GM12865 (cell line): ENCODE results near the gene DHRS12.

ENCODE experiments used
- DNase-seq: peaks from one replicate; pipeline ENCODE4 v3.0.0; 2010; ENCODE audit warnings: low read depth
- H3K4me3 ChIP-seq: 2 replicates; pipeline ENCODE4 v1.5.1; 2011; ENCODE audit warnings: mild to moderate bottlenecking, low read depth, low read length, control low read depth
- TF ChIP-seq, protein P1 (sequence below): IDR thresholded peaks from 2 replicates; pipeline ENCODE4 v1.5.1; 2011; ENCODE audit warnings: low read length, control low read depth, low read depth, inconsistent platforms; ENCODE audit not compliant: insufficient read depth; ENCODE audit errors: missing control alignments

Gene DHRS12

DNA sequence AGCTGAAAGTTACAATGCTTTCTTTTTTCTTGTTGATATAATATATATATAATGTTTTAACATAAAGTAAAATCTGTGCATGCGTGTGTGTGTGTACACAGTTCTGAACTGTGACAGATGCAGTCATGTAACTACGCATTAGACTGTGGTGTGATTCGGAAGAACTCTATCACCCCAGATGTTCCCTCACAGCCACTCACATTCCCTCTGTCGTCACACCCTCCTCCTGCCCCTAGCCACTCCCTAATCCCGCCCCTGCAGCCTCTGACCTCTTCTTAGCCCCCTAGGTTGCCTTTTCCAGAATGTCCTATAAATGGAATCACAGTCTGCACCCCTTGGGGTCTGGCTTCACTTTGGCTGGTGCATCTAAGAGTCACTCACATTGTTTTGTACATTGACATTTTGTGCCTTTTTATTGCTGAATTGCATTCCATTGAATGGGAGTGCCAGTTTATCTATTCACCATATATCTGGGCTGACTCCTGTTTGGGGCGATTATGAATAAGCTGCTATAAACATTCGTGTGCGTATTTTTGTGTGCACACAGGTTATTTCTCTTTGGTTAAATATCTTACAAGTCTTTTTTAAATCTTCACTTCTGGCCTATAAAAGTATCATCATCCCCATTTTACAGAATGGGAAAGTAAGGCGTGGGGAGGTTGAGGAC is 20.4 kb downstream of the DHRS12 start:
- DNase-seq = no peak
- TF ChIP-seq, protein P1, sequence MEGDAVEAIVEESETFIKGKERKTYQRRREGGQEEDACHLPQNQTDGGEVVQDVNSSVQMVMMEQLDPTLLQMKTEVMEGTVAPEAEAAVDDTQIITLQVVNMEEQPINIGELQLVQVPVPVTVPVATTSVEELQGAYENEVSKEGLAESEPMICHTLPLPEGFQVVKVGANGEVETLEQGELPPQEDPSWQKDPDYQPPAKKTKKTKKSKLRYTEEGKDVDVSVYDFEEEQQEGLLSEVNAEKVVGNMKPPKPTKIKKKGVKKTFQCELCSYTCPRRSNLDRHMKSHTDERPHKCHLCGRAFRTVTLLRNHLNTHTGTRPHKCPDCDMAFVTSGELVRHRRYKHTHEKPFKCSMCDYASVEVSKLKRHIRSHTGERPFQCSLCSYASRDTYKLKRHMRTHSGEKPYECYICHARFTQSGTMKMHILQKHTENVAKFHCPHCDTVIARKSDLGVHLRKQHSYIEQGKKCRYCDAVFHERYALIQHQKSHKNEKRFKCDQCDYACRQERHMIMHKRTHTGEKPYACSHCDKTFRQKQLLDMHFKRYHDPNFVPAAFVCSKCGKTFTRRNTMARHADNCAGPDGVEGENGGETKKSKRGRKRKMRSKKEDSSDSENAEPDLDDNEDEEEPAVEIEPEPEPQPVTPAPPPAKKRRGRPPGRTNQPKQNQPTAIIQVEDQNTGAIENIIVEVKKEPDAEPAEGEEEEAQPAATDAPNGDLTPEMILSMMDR = no peak
- no peak overlapping the region for H3K4me3 ChIP-seq

DNA sequence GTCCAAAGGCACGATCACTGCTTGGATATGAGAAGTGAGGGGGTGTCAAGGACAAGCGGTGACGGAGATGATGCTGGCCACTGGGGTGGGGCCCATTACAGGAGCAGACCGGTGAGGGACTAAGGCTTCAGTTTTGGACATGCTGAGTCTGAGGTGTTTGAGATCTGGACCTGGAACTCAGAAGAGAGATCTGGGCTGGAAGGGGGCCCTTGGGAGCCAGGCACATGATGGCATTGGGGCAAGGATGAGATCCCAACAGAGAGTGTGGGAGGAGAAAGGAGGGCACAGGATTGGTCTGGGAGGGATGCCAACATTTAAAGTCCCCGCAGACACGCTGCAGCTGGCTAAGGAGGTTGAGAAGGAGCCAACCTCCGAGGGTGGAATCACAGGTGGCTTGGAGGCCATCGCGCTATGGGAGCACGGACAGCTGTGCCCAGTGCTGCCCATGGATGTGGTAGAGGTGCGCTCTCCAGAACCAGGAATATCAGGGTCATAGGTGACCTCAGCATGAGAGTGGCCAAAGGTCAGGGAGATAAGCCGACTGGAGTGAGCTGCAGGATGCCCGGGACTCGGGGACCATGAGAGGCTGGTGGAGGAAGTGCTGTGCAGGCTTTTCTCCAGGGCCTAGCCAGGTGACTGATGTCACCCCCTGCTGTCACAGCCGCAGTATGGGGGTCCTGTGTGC is 21.8 kb downstream of the DHRS12 start:
- TF ChIP-seq, protein P1 = no peak
- no peak for DNase-seq

GRCh38 chr13:51781246-51782022 is 22.5 kb downstream of the DHRS12 start:
- TF ChIP-seq, protein P1 = peak; percentile 29
- DNase-seq = peak; percentile 45
- no peak overlapping the region for H3K4me3 ChIP-seq

More for the DNA sequence above, 21.8 kb downstream of the DHRS12 start:
- H3K4me3 ChIP-seq = no peak overlapping the region

DNA sequence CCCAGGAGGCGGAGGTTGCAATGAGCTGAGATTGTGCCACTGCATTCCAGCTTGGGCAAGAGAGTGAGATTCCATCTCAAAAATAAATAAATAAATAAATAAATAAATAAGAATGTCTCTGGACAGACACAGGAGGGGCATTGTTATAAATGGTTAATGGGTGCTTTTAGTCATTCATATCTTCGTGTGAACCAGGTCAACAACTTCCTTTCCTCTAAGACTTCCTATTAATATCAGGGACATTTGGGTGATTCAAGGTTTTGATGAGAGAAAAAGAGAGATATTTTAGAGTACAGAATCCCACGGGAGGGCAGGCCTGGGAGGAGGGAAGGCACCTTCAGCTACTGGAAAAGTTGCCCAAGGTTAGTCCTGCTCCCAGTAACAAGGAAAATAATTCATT is 23.9 kb downstream of the DHRS12 start:
- DNase-seq = no peak
- TF ChIP-seq, protein P1 = no peak
- H3K4me3 ChIP-seq = no peak overlapping the region

DNA sequence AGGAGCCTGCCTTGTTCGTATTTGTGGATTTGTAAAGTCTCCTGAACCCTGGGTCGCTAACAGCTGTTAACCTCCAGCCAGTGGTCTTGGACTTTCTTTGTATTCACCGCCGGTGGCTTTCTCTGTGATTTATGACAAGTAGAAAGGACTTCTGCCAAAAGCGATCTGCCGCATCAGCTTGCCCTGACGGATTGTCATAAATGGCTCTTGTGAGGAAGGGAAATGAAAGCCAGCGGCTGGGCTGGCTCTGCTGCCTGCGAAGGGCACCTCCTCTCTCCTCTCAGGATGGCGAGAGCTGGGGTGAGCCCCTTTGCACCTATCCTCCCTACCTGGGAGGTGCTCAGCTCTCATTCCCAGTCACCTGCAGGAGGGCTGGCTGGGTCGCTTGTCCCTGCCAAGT is 25.6 kb downstream of the DHRS12 start:
- no peak overlapping the region for H3K4me3 ChIP-seq
- TF ChIP-seq, protein P1 = no peak
- no peak for DNase-seq

- TF ChIP-seq, protein P1 = no peak
- DNase-seq = no peak
- no peak overlapping the region for H3K4me3 ChIP-seq
These were observed 26.0 kb downstream of the DHRS12 start for GRCh38 chr13:51777921-51778320.
